ENCODE data around the gene MFN2.

GRCh38 chr1:11979851-11980675 is at the start of gene MFN2:
- TF ChIP-seq CTCF (IDR thresholded peaks at IDR 0.05) (peak in 1 of 3 experiments; percentile 27), POLR2A (IDR thresholded peaks at IDR 0.05) (peak; percentile 31)

Measured in testis (tissue), 2 donors.